NCI-H82 treated with DMSO at 0.1 percent for 48 hours (cell line): ENCODE data around the gene BCOR.

Source experiments
- DNase-seq: peaks from one replicate; lab custom pipeline; 2025; ENCODE audit not compliant: unreplicated experiment; lab: John Stamatoyannopoulos, UW

The BCOR gene

DNA sequence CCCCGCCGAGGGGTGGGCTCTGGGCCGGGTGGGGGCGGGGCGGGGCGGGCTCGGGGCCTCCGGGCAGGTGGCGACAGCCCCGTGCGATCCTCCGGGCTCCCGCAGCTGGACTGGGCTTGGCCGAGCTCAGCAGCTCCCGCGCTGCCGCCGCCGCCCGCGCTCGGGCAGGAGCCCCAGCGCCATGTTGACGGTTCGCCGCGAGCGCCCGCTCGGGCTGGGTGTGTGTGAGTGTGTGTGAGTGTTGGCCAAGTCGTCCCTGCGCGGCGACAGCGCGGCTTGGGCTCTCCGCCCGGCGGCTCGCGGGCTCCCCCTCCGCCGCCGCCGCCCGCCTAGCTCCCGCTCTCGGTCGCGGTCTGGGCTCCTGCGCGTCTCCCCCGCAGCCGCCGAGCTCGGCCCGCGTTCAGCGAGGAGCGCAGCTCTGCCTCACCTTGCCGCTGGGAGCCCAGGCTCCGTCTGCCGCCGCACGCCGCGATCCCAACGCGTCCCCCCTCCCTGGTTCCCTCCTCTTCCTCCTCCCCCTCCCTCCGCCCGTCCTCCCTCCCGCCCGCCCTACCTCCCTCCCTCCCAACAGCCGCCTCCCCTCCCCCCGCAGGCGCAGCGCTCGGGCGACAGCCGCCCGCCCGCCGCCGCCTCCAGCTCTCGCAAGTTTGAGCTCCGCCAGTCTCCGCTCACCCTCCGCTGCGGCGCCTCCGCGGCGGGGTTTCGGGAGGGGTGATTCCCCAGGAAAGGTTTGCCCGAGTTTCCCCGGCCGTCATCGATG lies at the start of gene BCOR:
Gene BCOR (minus strand): TSS at position 455 of the 760 bp plus-strand sequence. CDS start 20,029 bp downstream, outside the sequence.
- DNase-seq: peak; percentile 39

- DNase-seq: no peak
Measured at GRCh38 chrX:40147126-40147952, 49.6 kb upstream of the BCOR start.

DNA sequence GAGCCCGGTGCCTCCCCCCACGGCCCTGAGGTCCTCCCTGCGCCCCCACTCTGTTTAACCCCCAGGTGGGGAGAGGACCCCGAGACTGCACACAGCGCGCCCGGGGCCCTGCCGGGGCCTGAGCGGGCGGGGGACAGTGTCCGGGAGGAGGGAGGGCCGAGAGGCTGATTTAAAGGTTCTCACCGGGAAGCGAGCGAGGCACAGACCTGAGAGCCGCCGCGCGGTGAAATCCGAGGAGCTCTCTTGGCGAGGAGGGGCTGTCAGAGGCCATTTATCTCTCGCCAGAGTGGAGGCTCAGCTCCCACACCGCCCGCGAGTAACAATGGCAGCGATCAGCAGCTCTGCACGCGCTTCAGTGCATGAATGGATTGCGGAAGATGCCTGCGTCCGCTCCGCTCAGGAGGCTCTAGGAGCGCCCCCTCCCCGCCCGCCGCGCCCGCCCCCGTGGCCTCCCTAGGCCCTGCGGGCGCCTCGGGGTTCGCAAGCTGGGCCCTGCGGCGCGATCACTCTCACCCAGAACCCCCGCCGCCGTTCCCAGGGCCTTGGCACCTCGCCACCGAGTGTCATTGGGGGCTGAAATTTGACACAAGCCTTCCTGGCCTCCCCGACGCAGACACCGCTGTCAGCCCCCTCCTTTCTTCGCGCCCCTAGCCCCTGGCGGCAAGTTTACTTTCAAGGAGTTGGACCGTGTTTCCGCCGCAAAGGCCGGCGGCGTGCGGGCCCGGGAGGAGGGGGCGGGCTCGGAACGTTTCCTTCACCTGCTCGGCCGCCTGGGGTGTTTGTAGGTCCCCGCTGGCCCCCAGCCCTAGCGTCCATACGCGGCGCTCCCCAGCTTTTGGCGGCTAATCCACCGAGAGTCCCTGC lies 48.7 kb upstream of the BCOR start:
- no peak for DNase-seq

GRCh38 chrX:40145923-40146261 lies 48.1 kb upstream of the BCOR start:
- no peak for DNase-seq

DNA sequence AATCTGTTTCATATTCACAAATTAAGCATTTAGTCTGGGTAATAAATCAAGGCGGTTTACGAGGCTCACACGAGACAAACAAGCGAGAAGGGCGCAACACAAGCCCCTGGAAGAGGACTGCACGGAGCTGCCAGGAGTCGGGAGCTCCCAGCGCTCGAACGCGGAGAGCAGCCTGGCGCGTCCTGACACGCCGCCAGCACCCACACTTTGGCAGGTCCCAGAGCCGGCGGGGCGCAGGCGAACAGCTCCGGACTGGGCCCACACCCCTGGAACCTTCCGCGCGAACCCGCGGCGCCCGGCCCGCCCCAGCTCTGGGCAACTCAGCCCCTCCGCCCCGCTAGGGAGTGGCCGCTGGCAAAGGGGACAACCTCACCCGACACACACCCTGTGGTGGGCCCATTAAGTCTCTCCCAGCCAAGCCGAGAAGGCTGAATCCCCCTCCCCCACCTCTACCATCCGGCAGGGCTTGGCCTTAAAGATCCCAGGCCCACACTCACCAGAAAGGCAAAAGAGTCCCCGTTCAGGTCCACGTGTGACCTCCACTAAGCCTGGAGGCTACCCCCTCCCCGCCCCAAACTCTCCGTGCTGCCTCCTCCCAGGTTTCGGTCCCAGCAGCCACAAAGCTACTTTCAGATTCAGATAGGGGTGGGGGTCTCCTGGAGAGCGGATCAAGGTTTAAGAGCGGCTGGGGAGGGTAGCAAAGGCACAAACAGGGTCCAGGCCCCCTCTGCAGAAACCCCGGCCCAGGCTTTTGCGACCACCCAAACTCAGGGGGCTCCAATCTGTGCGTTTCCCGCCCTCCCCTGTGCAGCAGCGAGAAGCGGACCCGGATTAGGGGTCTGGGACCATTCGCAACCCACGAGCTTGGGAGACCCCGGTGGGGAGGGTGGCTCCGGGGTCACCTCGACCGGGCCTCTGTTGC lies 47.5 kb upstream of the BCOR start:
- no peak for DNase-seq

DNA sequence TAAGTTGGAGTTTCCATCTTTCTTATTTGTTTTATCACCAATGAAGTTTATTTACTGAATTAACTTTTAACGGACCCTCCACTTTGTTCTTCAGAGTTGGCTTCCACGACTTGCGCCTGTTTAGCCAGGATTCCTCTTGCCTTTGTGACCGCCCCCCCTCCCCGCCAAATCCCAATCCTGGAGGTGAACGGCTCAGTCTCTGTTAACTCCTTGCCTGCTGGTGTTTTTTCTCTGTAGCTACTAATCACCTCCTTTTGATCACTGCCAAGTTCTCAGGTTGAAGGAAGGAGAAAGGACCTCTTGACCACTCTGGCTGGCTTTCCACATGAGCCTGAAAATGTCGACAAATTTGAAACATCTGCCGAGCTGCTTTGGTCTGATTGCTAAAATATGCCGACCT lies 46.8 kb upstream of the BCOR start:
- no peak for DNase-seq

DNA sequence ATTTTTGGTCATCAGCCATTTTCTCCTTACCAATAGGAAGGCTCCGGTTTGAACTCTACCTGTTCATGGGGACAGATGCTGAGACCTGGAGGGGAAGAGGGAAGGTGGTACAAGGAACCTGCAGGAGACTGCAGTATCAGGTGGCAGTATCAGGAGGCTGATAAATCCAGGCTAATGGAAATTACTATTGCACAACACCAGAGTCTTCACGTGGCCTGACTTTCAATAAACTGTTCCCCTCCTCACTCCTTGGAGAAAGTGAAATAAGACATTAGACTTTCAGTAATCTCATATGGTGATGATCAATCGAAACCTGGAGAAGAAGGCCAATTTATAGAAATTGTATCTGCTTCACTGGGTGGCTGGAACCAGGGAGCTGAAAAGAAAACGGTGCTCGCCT lies 46.2 kb upstream of the BCOR start:
- DNase-seq: no peak

- no peak for DNase-seq
Measured at GRCh38 chrX:40143001-40143400, 45.2 kb upstream of the BCOR start.

- DNase-seq: no peak
Measured at GRCh38 chrX:40142417-40142816, 44.7 kb upstream of the BCOR start.

DNA sequence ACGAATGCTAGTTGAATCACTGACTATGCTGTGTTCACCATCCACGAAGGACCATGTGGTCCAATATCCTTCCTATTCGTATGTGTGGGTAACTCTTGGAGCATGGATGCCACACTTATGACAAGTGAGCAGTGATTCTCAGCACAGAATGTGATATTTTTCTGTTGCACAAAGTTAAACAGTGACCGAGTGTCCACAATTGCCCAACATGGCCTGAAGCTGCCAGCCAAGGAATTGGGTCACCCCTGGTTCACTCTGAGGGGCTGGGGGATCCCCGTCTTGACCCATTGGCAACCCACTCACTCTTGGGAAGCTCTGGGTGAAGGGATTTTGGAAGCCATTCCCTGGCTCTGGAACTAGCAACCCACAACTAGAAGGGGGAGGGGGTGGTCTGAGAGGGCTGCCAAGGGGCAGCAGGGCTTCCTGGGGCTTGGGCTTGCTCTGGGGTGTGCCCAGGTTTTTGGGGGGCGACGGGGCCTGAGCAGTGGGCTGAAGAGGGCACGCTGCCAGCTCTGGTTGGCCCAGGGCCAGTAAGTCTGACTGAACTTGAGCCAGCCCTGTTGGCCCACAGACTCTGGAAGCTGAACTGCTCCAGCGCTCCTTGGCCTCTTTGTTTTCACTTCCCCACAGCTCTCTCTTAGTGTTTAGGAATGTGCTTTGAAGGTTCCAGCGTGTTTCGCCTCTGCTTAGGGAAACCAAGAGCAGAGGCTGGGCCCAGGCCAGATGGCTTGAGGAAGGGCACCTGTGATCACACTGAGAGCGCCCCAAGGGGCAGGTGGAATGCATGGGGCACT lies 43.1 kb upstream of the BCOR start:
- DNase-seq: no peak

- DNase-seq: no peak
Measured at GRCh38 chrX:40132751-40133150, 35.0 kb upstream of the BCOR start.

DNA sequence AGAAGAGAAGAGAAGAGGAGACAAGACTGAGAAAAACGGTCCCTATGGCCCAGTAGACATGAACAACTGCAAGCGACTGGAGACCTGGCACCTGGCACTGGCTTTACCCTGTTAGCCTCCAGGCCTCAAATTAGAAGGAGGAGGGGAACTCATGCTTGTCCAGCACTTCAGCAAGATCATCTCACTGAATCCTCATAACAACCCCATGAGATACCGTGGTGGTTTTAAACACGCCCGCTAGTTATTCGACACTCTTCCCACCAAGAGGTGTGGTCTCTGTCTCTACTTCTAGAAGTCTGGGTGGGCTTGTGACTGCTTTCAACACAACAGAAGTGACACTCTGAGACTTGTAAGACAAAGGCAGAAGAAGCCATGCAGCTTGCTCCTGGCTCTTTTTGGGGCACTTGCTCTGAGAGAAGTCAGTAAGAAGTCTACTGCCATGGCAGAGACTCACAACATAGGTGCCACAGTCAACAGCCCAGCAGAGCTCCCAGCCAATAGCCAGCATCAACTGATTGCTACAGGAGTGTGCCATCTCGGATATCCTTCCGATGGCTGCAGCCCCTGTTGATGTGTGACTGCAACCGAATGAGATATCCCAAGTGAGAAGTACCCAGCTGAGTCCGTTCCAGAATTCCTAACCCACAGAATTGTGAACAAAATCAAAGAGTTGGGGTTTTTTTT lies 34.0 kb upstream of the BCOR start:
- no peak for DNase-seq

DNA sequence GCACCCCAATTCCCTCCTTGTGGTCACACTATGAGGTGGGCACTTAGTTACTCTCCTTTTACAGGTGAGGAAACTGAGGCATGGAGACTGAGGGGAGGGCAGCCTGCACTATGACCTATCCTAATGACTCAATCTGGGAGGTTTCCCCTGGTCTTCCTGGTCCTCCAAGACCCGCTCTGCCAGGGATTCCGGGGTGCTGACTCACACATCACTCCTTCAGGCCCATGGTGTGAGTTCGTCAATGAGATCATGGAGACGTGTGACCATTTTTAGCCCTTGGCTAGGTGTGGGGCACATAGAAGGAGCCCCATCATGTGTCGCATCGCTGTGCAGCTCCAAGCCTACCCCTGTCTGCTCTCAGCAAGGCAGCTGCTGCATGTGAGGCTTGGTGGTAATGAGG lies 32.4 kb upstream of the BCOR start:
- no peak for DNase-seq

DNA sequence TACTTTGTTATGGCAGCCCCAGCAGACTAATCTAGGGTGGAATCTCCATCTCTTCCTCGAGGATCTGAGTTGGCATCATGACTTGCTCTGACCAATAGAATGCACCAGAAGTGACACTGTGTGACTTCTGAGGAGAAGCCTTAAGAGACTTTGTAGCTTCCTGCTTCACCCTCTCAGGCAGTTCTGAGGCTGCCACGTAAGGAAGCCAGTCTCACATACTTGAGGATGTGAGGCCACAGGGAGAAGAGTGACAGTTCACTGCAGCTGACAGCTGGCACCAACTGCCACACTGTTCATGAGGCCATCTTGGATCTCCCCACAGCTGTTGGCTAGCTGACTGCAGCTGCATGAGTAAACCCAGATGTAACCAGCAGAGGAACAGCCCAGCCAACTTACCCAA lies 29.3 kb upstream of the BCOR start:
- no peak for DNase-seq

DNA sequence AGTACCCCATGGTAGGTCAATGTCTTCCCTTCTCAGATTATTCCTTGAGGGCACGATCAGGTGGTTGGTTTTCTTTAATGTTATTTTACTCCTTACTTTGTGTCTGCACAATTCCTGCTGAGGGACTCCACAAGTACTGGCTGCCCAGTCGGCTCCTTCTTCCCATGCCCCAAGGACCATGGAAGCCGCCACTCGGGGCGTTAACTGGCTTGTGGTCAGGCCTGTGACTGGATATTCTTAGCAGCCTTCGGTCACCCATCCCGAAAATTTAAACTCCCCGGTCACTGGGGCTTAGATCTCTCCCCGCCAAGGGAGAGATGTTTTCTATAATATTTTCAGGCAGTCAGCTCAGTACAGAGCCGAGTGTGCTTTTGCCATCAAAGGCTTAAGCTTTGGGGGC lies 24.7 kb upstream of the BCOR start:
- no peak for DNase-seq

GRCh38 chrX:40121618-40122017 lies 23.9 kb upstream of the BCOR start:
- DNase-seq: no peak

DNA sequence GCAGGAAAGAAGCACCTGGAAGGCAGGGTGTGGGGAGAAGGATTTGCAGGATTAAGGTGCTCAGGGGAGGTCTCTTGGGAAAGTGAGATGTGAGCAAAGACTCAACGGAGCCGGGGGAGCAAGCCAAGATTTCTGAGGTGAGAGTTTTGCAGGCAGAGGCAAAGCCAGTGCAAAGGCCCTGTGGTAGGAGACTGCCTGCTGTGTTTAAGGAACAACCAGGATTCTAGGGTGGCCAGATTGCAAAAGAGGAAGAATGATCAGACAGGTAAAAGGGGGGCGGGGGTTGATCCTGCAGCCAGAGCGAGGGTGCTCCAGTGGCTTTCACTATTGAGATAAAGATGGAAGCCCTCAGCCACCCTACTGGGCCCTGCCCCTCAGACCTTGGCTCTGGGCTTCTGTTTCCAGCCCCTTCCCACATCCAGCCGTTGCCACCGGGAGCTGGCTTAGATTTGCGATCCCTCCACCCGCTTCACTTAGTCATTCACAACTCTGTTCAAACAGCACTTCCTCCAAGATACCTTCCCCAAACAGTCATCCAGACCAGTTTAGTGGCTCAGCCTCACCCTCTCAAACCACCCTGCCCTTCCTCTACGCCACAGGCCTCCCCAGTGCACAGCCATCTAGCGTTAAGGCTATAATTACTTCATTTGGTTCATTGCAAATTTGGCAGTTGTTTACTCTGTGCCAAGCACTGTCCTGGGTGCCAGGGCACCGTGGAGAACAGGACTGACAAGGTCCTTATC lies 23.3 kb upstream of the BCOR start:
- no peak for DNase-seq

GRCh38 chrX:40117715-40118285 lies 20.0 kb upstream of the BCOR start:
- no peak for DNase-seq
